Caco-2 (cell line): ENCODE data around the gene PVALEF. TPM values are rescaled to one million over a fixed set of nuclear protein-coding genes. Genes with fewer than 3 reads are reported as not detected.

Source experiments
- BruUV-seq: library from RNA; stranded (reverse); fragments of 400-500 nt; replicated peaks from 2 replicates; lab custom pipeline; 2021; lab: Mats Ljungman, UMichigan
- CTCF ChIA-PET: fragments of 300-600 bp; sonication (Branson Sonifier 250); formaldehyde crosslinking; loops from one replicate; lab custom pipeline; 2022; ENCODE audit warnings: antibody characterized with exemption; lab: Charles Lee
- POLR2A ChIA-PET: fragments of 300-600 bp; sonication (Branson Sonifier 250); formaldehyde crosslinking; loops from one replicate; lab custom pipeline; 2022; ENCODE audit warnings: antibody characterized with exemption; lab: Charles Lee
- DNase-seq, 2 experiments: peaks; one replicate each; pipeline versions ENCODE4 v3.0.0 to v3.0.0-alpha.2; 2020 to 2022
- H3K27me3 ChIP-seq: replicated peaks from 2 replicates; pipeline ENCODE4 v1.6.0; 2011; ENCODE audit warnings: low read length; ENCODE audit not compliant: control insufficient read depth, insufficient read depth
- H3K36me3 ChIP-seq: 2 replicates; pipeline ENCODE4 v1.5.1; 2011; ENCODE audit warnings: low read length; ENCODE audit not compliant: control insufficient read depth, insufficient read depth
- H3K4me1 ChIP-seq: fragments of 250-450 bp; sonication (Bioruptor Pico); 2 replicates; pipeline ENCODE4 v1.5.1; 2020; ENCODE audit warnings: mild to moderate bottlenecking
- H3K4me3 ChIP-seq: 2 replicates; pipeline ENCODE4 v1.5.1; 2011; ENCODE audit warnings: low read depth, mild to moderate bottlenecking, control low read depth, low read length
- H3K9me3 ChIP-seq: fragments of 250-450 bp; sonication (Bioruptor Pico); 2 replicates; pipeline ENCODE4 v1.5.1; 2020; ENCODE audit warnings: mild to moderate bottlenecking, moderate library complexity
- H3K27ac Mint-ChIP-seq: one replicate; pipeline ENCODE4 v1.8.0; 2022; ENCODE audit warnings: mixed read lengths; ENCODE audit not compliant: unreplicated experiment
- H3K27me3 Mint-ChIP-seq: one replicate; pipeline ENCODE4 v1.8.0; 2022; ENCODE audit warnings: mixed read lengths; ENCODE audit not compliant: insufficient read depth, unreplicated experiment
- H3K36me3 Mint-ChIP-seq: one replicate; pipeline ENCODE4 v1.8.0; 2022; ENCODE audit warnings: mild to moderate bottlenecking, mixed read lengths; ENCODE audit not compliant: insufficient read depth, unreplicated experiment
- H3K4me1 Mint-ChIP-seq: one replicate; pipeline ENCODE4 v1.8.0; 2022; ENCODE audit warnings: low read depth, mixed read lengths; ENCODE audit not compliant: unreplicated experiment
- H3K4me3 Mint-ChIP-seq: one replicate; pipeline ENCODE4 v1.8.0; 2022; ENCODE audit warnings: mild to moderate bottlenecking, moderate library complexity, mixed read lengths; ENCODE audit not compliant: unreplicated experiment
- H3K9me3 Mint-ChIP-seq: one replicate; pipeline ENCODE4 v1.8.0; 2022; ENCODE audit warnings: mixed read lengths; ENCODE audit not compliant: unreplicated experiment
- intact Hi-C: fragments of 100-400 bp; cut with micrococcal nuclease; formaldehyde crosslinking; loops from one replicate; pipeline ENCODE4 v1.10.0; 2022; ENCODE audit not compliant: unreplicated experiment
- total RNA-seq: library from RNA; stranded (reverse); gene quantifications from 2 replicates; pipeline ENCODE4 v1.2.3, GENCODE V29; 2022
- TF ChIP-seq, protein P1 (sequence below), 2 experiments: fragments of 200-600 bp in 1 of 2; IDR thresholded peaks; 1 replicate in 1 of 2; 2 replicates in 1 of 2; pipeline versions ENCODE4 v1.5.1 to v1.8.0; 2011 to 2022; ENCODE audit warnings: antibody characterized with exemption in 1 of 2, control low read depth in 1 of 2, inconsistent platforms in 1 of 2, low read depth in 1 of 2, low read length in 1 of 2, mild to moderate bottlenecking in 1 of 2, moderate library complexity in 1 of 2; ENCODE audit not compliant: insufficient read depth in 1 of 2, severe bottlenecking in 1 of 2, unreplicated experiment in 1 of 2

PVALEF gene
- total RNA-seq, 1 experiment from 2014 or later: not detected

DNA sequence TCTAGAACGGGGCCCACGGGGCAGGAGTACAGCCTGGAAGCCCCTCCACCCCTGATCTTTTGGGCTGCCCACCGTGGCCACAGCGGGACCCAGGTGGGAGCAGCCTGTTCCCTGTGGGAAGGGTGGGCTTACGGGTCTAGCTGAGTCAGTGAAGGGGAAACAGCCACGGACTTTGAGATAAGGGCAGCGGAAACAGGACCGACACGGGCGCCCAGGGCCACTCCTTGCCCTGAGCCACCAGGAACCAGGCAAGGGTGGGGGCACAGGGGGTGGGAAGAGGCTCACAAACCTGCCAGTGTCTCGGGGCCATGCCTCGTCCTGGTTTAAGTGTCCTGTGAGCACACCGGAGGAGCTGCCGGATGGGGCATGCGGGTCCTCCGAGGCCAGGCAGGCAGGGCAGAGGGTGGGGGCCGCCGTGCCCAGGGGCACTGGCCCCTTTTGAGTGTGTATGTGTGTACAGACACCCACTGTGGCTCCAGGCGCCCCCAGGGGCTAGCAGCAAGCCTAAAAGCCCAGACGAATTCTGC, 47.6 kb upstream of the PVALEF start:
- peaks cover 8% of the 10 kb centered on the region for H3K4me1 Mint-ChIP-seq
- no peaks in the 10 kb centered on the region for H3K9me3 Mint-ChIP-seq
- peaks cover 39% of the 10 kb centered on the region for H3K36me3 Mint-ChIP-seq
- TF ChIP-seq, protein P1, sequence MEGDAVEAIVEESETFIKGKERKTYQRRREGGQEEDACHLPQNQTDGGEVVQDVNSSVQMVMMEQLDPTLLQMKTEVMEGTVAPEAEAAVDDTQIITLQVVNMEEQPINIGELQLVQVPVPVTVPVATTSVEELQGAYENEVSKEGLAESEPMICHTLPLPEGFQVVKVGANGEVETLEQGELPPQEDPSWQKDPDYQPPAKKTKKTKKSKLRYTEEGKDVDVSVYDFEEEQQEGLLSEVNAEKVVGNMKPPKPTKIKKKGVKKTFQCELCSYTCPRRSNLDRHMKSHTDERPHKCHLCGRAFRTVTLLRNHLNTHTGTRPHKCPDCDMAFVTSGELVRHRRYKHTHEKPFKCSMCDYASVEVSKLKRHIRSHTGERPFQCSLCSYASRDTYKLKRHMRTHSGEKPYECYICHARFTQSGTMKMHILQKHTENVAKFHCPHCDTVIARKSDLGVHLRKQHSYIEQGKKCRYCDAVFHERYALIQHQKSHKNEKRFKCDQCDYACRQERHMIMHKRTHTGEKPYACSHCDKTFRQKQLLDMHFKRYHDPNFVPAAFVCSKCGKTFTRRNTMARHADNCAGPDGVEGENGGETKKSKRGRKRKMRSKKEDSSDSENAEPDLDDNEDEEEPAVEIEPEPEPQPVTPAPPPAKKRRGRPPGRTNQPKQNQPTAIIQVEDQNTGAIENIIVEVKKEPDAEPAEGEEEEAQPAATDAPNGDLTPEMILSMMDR (IDR thresholded peaks at IDR 0.05; ENCODE audit: insufficient read depth in 1 of 2, low read depth in 1 of 2, low read length in 1 of 2, severe bottlenecking in 1 of 2, unreplicated experiment in 1 of 2): no peak
- peak overlapping the region; percentile 3 for H3K4me3 Mint-ChIP-seq
- no peak for DNase-seq
- H3K27me3 ChIP-seq: no peaks in the 10 kb centered on the region
- no TSS peak for BruUV-seq
- H3K9me3 ChIP-seq: no peaks in the 10 kb centered on the region
- H3K36me3 ChIP-seq: no peaks in the 10 kb centered on the region; the same call in none of the 2 replicates
- no peak overlapping the region for H3K27ac Mint-ChIP-seq
- no peaks in the 10 kb centered on the region for H3K27me3 Mint-ChIP-seq
- no peaks in the 10 kb centered on the region; the same call in 1 of the 2 replicates for H3K4me1 ChIP-seq
- intact Hi-C loops: loop anchor here (2.0 kb wide), 1 partner anchor 15 kb away; no protein-coding TSS in a partner anchor
- POLR2A ChIA-PET: interaction anchor here (0.5 to 0.7 kb wide), 2 partner anchors 89 to 105 kb away, joined by 3 read pairs; partner anchors contain the start of gene CEP131
- H3K4me3 ChIP-seq: no peak overlapping the region
- CTCF ChIA-PET: no interaction called here

DNA sequence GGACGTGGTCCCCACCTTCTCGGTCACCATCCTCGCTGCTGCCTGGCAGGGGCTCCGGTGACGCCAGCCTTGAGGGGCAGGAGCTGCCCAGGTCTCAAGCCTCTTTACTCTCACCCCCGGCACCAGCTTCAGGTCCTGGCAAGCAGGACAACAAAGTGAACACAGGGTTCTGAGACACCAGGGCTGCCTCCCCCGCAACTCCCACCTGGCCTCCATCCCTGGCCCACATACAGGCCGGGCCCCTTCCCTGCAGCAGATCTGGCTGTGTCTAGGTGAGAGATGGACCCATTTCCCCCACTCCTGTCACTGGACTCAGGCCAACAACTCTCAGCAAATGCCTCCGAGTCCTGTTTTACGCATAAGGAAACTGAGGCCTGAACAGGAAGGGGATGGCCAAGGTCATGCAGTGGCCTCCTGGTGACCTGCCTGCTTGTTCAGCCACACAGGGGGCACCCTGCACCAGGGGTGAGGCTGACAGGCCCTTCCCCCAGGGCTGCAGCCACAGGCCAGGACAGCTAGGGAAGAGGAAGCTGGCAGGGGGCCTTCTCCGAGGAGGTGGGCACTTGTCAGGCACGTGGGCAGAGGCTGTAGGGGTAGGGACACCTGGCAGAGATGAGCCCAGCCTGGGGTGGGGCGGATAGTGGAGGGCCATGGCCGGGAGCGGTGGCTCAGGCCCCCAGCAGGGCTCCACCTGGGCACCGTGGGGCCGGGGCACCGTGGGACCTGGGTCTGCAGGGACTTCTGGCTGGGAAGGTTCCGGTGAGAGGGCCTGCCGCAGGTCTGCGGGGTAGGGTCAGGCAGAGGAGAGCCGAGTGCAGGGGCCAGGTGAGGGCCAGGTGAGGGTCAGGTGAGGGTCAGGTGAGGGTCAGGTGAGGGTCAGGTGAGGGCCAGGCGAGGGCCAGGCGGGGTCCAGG, 46.7 kb upstream of the PVALEF start:
- no peaks in the 10 kb centered on the region for H3K27me3 ChIP-seq
- peak overlapping the region; percentile 55 for H3K4me3 ChIP-seq
- Mint-ChIP-seq H3K27me3 (no peaks in the 10 kb centered on the region), H3K27ac (peak overlapping the region; percentile 79), H3K4me1 (peaks cover 8% of the 10 kb centered on the region), H3K36me3 (peaks cover 39% of the 10 kb centered on the region), H3K4me3 (peak overlapping the region; percentile 86), H3K9me3 (no peaks in the 10 kb centered on the region)
- POLR2A ChIA-PET: no interaction called here
- TF ChIP-seq, protein P1 (IDR thresholded peaks at IDR 0.05; ENCODE audit: insufficient read depth in 1 of 2, low read depth in 1 of 2, low read length in 1 of 2, severe bottlenecking in 1 of 2, unreplicated experiment in 1 of 2): no peak
- BruUV-seq: no TSS peak
- H3K4me1 ChIP-seq: no peaks in the 10 kb centered on the region; the same call in 1 of the 2 replicates
- no peaks in the 10 kb centered on the region; the same call in none of the 2 replicates for H3K36me3 ChIP-seq
- DNase-seq: no peak
- intact Hi-C loops: loop anchor here (2.0 kb wide), 1 partner anchor 14 kb away; no protein-coding TSS in a partner anchor
- H3K9me3 ChIP-seq: no peaks in the 10 kb centered on the region
- CTCF ChIA-PET: interaction anchor here (1.0 kb wide), 1 partner anchor 95 kb away, joined by 3 read pairs; no protein-coding TSS in a partner anchor
